ENCODE measurements around the gene ACVR2B.

Gene ACVR2B

GRCh38 chr3:38522002-38522401, 68.3 kb downstream of the ACVR2B start:
- DNase-seq (ENCODE audit: extremely low read depth in 1 of 2, low read depth in 1 of 2) = no peak

DNA sequence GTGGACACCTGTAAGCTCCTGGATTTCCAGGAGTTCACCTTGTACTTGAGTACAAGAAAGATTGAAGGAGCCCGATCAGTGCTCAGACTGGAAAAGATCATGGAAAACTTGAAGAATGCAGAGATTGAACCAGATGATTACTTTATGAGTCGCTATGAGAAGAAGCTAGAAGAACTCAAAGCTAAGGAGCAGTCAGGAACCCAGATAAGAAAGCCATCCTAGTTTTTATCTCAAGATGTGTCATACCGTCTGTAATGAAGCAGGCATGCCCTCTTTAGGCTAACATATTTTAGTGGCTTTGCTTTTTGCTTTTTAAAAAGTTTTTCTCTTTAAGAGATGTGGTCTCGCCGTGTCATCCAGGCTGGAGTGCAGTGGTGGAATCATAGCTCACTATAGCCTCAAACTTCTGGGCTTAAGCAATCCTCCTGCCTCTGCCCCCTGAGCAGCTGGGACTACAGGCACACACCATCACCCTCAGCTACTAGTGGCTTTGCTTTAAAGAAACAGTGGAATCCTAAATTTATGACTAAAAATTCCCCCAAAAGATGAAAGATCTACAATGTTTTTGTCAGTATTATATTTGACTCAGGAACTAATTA, 70.5 kb downstream of the ACVR2B start:
- DNase-seq (ENCODE audit: extremely low read depth in 1 of 2, low read depth in 1 of 2) = no peak

DNA sequence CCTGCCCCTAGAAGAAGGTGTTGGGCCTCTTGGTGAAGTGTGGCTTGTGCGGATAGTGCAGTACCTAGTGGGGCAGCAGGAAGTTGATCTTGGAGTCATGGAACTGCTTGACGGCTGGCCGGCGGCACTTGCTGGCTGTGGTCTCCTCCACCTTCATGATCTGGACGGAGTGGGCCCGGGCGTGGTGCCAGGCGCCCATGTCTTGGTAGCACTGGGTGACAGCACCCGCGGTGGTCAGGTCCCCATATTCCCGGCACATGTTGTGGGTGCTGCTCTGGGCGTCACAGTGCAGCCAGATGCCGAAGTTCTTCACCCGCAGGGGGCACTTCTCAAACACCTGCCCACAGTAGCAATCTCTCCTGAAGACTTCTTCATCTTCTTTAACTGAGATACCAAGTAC, 73.1 kb downstream of the ACVR2B start:
- DNase-seq (ENCODE audit: extremely low read depth in 1 of 2, low read depth in 1 of 2) = no peak

DNA sequence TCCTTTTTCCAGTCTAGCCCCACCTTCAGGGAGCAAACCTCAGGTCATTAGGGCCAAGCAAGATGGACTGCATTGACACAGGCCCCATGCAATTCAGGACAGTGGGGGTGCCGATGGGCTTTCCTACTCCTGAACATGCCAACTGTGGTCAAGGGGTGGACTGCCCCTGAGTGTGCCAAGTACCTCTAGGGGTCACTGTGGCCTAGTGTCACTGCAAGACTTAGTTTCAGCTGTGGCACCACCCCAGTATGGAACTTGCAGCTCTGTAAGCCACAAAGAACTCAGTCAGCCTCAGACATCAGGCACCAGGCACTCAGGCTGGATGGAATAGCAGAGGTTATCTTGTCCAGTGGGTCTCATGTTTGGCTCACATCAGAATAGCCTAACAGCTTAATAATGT, 74.8 kb downstream of the ACVR2B start:
- DNase-seq (ENCODE audit: extremely low read depth in 1 of 2, low read depth in 1 of 2) = no peak

DNA sequence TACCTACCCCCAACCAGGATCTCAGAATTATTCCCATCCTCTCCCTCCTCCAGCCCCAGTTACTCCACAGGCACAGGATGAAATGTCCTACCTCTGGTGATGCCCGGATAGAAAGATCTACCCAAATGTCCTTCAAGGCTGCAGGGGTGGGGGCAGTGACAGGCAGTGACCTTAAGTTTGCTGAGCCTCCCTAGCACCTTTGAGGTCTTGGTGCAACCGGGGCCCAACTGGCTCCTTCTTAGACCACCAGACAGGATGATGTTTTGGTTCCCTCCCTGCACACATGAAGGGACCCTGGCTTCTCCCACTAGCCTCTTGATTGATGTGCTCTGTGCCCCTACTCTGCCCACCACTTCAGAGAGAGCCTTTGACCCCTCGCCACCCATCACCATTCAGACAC, 78.8 kb downstream of the ACVR2B start:
- DNase-seq (ENCODE audit: extremely low read depth in 1 of 2, low read depth in 1 of 2) = no peak

DNA sequence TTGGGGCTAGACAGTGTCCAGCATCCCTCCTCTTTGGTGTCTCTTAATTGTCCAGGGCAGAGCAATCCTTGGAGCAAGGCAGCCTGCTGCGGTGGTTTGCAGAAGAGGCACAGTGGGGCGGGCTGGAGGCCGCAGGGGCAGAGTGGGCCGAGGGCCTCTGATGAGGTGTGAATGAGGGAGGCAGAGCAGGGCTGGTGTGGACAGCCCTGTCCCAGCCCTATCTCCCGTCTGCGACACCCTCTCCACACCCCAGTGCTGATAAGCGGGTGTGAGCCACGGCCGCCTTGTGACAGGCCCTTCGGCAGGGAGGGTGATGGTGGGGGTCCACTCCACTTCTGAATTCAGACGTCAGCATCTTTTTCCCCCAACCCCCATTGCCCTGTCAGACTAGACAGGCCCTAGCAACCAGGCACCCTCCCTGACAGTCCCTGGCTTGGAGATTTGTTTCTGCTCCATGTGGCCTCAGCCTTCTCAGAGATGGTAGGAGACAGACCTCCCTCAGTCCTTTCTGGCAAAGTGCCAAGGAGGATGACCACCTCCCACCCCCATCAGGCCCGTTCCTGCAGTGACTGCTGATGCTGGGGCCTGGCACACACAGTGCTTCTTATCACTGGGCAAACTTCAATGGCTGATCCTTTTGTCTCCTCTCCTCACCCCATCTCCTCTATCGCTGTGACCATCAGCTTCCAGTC, 79.7 kb downstream of the ACVR2B start:
- DNase-seq (ENCODE audit: extremely low read depth in 1 of 2, low read depth in 1 of 2) = no peak

GRCh38 chr3:38534180-38534579, 80.5 kb downstream of the ACVR2B start:
- DNase-seq (ENCODE audit: extremely low read depth in 1 of 2, low read depth in 1 of 2) = no peak

- DNase-seq (ENCODE audit: extremely low read depth in 1 of 2, low read depth in 1 of 2) = no peak
Observed at GRCh38 chr3:38534604-38535003, 80.9 kb downstream of the ACVR2B start.

GRCh38 chr3:38536671-38537070, 83.0 kb downstream of the ACVR2B start:
- no peak for DNase-seq (ENCODE audit: extremely low read depth in 1 of 2, low read depth in 1 of 2)

GRCh38 chr3:38538773-38539353, 85.2 kb downstream of the ACVR2B start:
- DNase-seq (ENCODE audit: extremely low read depth in 1 of 2, low read depth in 1 of 2) = no peak

DNA sequence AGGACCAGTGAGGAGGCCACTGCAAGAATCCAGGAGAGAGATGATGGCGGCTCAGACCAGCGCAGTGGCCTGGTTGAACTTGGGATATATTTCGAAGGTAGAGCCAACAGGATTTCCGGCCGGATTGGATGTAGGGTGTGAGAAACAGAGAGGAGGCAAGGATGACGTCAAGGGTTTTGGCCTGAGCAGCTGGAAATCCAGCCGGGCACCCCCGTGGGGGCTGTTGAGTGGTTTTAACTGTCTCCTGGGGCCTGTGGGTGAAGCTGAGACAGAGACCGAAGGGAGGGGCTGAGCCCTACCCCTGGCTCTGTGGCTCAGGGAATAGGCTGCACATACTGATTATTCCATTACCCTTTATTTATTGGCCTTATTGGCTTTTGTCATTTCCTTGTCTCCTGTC, 88.1 kb downstream of the ACVR2B start:
- DNase-seq (ENCODE audit: extremely low read depth in 1 of 2, low read depth in 1 of 2) = no peak
